Transverse colon (tissue), 4 donors: ENCODE measurements around the gene BNC1. TPM values are rescaled to one million over a fixed set of nuclear protein-coding genes. Genes with fewer than 3 reads are reported as not detected.

Experiments used
- DNase-seq: peaks from one replicate; pipeline ENCODE4 v3.0.0-alpha.2; 2019
- H3K27ac ChIP-seq, 4 donors: fragments of 200-600 bp; sonication (generic); 2 replicates each; pipeline ENCODE4 v1.5.1; 2016 to 2018; ENCODE audit warnings: inconsistent platforms in 4 of 4
- H3K27me3 ChIP-seq: fragments of 200-600 bp; sonication (generic); 2 replicates; pipeline ENCODE4 v1.5.1; 2017; ENCODE audit warnings: inconsistent platforms
- H3K36me3 ChIP-seq, 4 donors: fragments of 200-600 bp; sonication (generic); 2 replicates each; pipeline ENCODE4 v1.5.1; 2017 to 2019; ENCODE audit warnings: inconsistent platforms in 4 of 4
- H3K4me1 ChIP-seq, 4 donors: fragments of 200-600 bp; sonication (generic); 2 replicates each; pipeline ENCODE4 v1.5.1; 2017 to 2020; ENCODE audit warnings: inconsistent platforms in 4 of 4
- H3K4me3 ChIP-seq, 4 donors: fragments of 200-600 bp; sonication (generic); 1 replicate in 1 of 4; 2 replicates in 3 of 4; pipeline versions ENCODE4 v1.5.1 to v1.6.1; 2017 to 2019; ENCODE audit warnings: inconsistent platforms in 4 of 4
- H3K9me3 ChIP-seq, 2 donors: fragments of 200-600 bp; sonication (generic); 2 replicates each; pipeline ENCODE4 v1.5.1; 2017 to 2019; ENCODE audit warnings: inconsistent platforms in 2 of 2
- EP300 ChIP-seq: sonication (generic); formaldehyde crosslinking; IDR thresholded peaks from one replicate; pipeline ENCODE4 v1.6.1; 2017; ENCODE audit warnings: antibody characterized with exemption, low read depth
- POLR2A ChIP-seq: fragments of 450-650 bp; IDR thresholded peaks from one replicate; pipeline ENCODE4 v1.6.1; 2016; ENCODE audit warnings: antibody characterized with exemption, mild to moderate bottlenecking, moderate library complexity
- POLR2AphosphoS5 ChIP-seq, 3 donors: sonication (generic); formaldehyde crosslinking; IDR thresholded peaks; one replicate each; pipeline ENCODE4 v1.6.1; 2016; ENCODE audit warnings: antibody characterized with exemption in 3 of 3
- WGBS, 2 donors: methylation state at CpG; one replicate each; pipeline ENCODE4 v1.1.5; 2018; ENCODE audit warnings: low coverage in 1 of 2; 5-methylcytosine and 5-hydroxymethylcytosine counted together
- in situ Hi-C, 4 donors: fragments of 200-750 bp; cut with MboI; loops; one replicate each; pipeline versions ENCODE4 v1.15.0 to v1.15.1; 2017; ENCODE audit warnings: low sequenced_read_pairs in 3 of 4, low pct_ligation_motif_present in 1 of 4, low pct_unique_long_range_greater_than_20kb in 1 of 4
- intact Hi-C: fragments of 100-400 bp; cut with DNase I; formaldehyde crosslinking; loops from one replicate; pipeline ENCODE4 v1.15.1; 2023; ENCODE audit warnings: low total_unique reads
- total RNA-seq, 4 donors: library from RNA; depleted of rRNA; stranded (reverse); fragments of >200 nt; gene quantifications; one replicate each; pipeline ENCODE4 v1.1.0, GENCODE V29; 2016
- TF ChIP-seq, protein P1 (sequence below), 5 experiments: fragments of 200-600 bp in 3 of 5; fragments of 450-650 bp in 2 of 5; sonication (generic) in 3 of 5; IDR thresholded peaks; 1 replicate in 2 of 5; 2 replicates in 3 of 5; pipeline ENCODE4 v1.5.1; 2016 to 2017; ENCODE audit warnings: antibody characterized with exemption in 5 of 5, inconsistent platforms in 3 of 5, mild to moderate bottlenecking in 2 of 5, moderate library complexity in 1 of 5

BNC1 gene
- total RNA-seq, 4 donors from 2014 or later, result not detected

DNA sequence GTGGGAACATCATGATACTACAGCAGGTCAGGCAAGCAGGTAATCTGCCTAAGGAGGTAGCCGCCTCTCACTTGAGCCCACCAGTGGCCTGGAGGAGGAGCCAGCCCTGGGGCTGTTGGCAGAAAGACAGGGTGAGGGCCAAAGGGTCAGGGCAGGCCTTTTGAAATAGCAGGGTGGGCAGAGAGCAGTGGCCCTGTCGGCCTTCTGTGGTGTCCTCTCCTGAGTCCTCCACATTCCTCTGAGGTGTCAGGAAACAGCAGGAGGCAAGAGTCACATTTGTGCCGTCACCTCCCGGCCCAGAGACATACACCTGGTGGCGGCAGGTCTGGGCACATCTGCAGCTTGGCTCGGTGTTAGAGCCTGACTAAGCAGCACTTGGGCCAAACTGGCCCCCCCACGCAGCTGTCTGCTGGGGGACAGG is 3.9 kb upstream of the BNC1 start:
- intact Hi-C loops, result no loop called here
- no peak for TF ChIP-seq POLR2AphosphoS5 (IDR thresholded peaks at IDR 0.05)
- no peak for TF ChIP-seq EP300
- TF ChIP-seq, protein P1, sequence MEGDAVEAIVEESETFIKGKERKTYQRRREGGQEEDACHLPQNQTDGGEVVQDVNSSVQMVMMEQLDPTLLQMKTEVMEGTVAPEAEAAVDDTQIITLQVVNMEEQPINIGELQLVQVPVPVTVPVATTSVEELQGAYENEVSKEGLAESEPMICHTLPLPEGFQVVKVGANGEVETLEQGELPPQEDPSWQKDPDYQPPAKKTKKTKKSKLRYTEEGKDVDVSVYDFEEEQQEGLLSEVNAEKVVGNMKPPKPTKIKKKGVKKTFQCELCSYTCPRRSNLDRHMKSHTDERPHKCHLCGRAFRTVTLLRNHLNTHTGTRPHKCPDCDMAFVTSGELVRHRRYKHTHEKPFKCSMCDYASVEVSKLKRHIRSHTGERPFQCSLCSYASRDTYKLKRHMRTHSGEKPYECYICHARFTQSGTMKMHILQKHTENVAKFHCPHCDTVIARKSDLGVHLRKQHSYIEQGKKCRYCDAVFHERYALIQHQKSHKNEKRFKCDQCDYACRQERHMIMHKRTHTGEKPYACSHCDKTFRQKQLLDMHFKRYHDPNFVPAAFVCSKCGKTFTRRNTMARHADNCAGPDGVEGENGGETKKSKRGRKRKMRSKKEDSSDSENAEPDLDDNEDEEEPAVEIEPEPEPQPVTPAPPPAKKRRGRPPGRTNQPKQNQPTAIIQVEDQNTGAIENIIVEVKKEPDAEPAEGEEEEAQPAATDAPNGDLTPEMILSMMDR (IDR thresholded peaks at IDR 0.05), result no peak
- TF ChIP-seq POLR2A, result no peak
- H3K4me1 ChIP-seq, result peaks cover 0 to 8% (median 5%) of the 10 kb centered on the region in 4 donors
- peaks cover 43% of the 10 kb centered on the region for H3K27me3 ChIP-seq
- H3K27ac ChIP-seq, result no peak overlapping the region
- WGBS, 2 donors, result 89% methylated on average over 7 of the region's 7 CpGs; no CpG with 5 or more reads in 1 of the 2 donors
- H3K9me3 ChIP-seq, result no peaks in the 10 kb centered on the region
- in situ Hi-C loops, result no loop called here
- no peak overlapping the region for H3K4me3 ChIP-seq
- H3K36me3 ChIP-seq, result no peaks in the 10 kb centered on the region
- DNase-seq, result no peak

DNA sequence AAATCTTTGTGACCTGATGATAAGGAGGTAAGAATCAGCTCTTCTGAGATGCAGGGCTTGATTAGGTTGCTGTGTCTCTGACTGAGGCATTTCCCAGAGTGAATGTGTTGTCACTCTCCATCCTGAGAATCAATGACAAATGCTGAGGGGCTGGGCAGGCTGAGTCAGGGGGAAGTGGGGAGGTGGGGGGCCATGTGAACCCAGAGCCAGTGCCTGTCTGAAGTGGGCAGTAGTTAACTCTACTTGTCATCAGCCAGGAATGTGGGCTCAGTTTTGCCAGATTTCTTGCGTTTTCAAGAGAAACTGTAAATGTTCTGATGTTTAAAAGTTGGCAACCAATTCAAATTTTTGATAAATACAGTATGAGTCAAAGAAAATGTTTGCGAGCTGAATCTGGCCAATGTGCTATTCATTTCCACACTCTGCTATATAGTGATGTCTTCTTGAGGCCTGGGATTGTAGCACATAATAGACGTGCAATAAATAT is 3.1 kb upstream of the BNC1 start:
- 71 to 85% methylated on average over 2 to 3 of the region's 3 CpGs for whole genome bisulfite sequencing, 2 donors
- Histone ChIP-seq H3K4me3 (no peak overlapping the region), H3K9me3 (no peaks in the 10 kb centered on the region), H3K36me3 (no peaks in the 10 kb centered on the region), H3K4me1 (peaks cover 0 to 11% (median 9%) of the 10 kb centered on the region in 4 donors), H3K27me3 (peaks cover 51% of the 10 kb centered on the region), H3K27ac (no peak overlapping the region)
- DNase-seq, result no peak
- TF ChIP-seq, protein P1 (IDR thresholded peaks at IDR 0.05), result no peak
- no peak for TF ChIP-seq POLR2A
- no peak for TF ChIP-seq POLR2AphosphoS5 (IDR thresholded peaks at IDR 0.05)
- TF ChIP-seq EP300, result no peak
- intact Hi-C loops (no loop called here), in situ Hi-C loops (no loop called here)

DNA sequence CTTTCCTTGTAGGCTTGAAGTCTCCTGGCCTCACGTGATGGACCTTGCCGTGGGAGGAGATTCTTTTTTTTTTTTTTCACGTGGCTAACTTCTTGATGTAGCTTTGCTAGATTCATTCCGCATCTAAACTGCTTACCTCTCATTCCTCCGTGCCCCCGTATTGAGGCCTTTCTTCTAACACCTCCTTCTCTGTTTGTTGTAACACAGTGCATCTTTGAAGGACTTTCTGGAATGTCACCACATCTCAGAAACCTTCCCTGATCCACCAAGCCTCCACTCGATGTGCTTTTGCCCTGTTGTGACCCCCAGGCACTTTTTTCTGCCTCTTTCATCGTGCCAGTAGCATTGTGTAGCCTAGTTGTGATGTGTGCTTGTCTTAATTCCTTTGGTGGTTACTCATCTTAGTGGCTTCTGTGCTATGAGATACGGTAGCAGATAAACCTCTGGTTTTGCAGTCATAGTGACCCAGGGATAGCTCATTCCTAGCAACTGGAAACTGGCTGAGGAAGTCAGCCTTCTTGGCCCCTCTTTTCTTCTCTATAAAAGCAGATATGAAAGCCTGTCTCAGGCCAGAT is 1.6 kb upstream of the BNC1 start:
- intact Hi-C loops (no loop called here), in situ Hi-C loops (no loop called here)
- Histone ChIP-seq H3K27ac (no peak overlapping the region), H3K4me1 (peaks cover 0 to 11% (median 9%) of the 10 kb centered on the region in 4 donors), H3K4me3 (no peak overlapping the region), H3K9me3 (no peaks in the 10 kb centered on the region), H3K36me3 (no peaks in the 10 kb centered on the region), H3K27me3 (peaks cover 66% of the 10 kb centered on the region)
- WGBS, 2 donors, result 66 to 67% methylated on average over 9 of the region's 9 CpGs
- no peak for TF ChIP-seq POLR2A
- no peak for TF ChIP-seq POLR2AphosphoS5 (IDR thresholded peaks at IDR 0.05)
- TF ChIP-seq, protein P1 (IDR thresholded peaks at IDR 0.05), result no peak
- TF ChIP-seq EP300, result no peak
- no peak for DNase-seq

DNA sequence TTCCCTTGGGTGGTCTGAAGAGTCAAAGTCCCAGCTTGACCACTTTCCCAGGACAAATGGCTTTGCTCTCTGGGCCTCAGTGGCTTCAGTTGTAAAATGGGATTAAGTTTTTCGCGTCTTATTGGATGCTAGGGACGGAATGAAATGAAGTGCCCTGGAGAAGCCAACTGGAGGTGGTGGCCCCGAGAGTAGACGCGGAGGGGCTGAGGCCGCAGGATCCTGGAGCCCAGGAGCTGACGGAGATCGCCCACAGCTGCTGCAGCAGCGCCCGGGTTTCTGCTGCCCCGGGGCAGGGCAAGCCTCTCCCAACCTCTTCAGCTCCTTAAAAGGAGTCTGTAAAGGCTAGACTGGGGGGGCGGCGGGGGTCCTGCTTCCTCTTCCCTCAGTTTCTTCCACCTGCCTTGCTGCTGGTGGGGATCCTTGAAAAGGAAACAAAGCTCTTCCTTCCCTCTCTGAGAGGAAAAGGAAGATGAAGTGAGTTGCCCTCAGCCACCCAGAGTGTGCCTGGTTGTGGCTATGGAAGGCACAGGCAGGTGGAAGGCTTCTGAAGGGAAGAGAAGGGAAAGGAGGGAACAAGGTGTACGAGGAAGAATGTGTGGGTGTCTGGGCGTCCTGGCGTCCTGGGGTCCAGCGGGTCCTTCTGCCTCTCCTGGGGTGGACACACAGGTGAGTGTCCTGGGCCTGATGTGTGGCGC is 967 bp upstream of the BNC1 start:
- in situ Hi-C loops (no loop called here), intact Hi-C loops (no loop called here)
- H3K27ac ChIP-seq, result no peak overlapping the region
- H3K27me3 ChIP-seq, result peaks cover 72% of the 10 kb centered on the region
- H3K4me3 ChIP-seq, result no peak overlapping the region
- H3K9me3 ChIP-seq, result no peaks in the 10 kb centered on the region
- DNase-seq, result no peak
- no peaks in the 10 kb centered on the region for H3K36me3 ChIP-seq
- 44 to 64% methylated on average over 4 to 19 of the region's 19 CpGs for WGBS, 2 donors
- peaks cover 0 to 11% (median 9%) of the 10 kb centered on the region in 4 donors for H3K4me1 ChIP-seq
- TF ChIP-seq POLR2A (no peak), POLR2AphosphoS5 (IDR thresholded peaks at IDR 0.05) (no peak)
- TF ChIP-seq, protein P1 (IDR thresholded peaks at IDR 0.05), result no peak
